Activated CD4-positive, alpha-beta T cell treated with anti-CD3 and anti-CD28 coated beads for 48 hours (primary cell): ENCODE results near the gene RNF41.

Experiments used
- DNase-seq: peaks from one replicate; pipeline ENCODE4 v3.0.0-alpha.2; 2020

Gene RNF41

DNA sequence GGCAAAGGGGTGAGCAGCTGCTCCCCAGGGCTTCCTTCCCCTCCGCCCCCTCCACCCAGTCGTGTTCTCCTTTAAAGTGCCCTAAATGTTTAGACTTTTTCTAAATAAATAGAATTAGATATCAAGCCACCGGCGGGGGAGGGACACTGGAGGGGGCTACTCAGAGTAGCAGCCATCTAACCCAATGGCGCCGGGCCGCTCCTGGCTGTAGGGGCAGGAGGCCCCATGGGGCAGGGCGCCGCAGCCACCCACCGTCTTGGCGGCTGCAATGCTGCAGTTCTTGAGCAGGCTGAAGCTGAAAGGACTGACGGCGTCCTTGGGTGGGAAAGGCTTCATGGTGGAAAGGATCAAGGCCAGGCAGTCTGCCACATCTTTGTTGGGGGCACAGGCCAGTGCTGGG is 21.3 kb upstream of the RNF41 start:
- no peak for DNase-seq

DNA sequence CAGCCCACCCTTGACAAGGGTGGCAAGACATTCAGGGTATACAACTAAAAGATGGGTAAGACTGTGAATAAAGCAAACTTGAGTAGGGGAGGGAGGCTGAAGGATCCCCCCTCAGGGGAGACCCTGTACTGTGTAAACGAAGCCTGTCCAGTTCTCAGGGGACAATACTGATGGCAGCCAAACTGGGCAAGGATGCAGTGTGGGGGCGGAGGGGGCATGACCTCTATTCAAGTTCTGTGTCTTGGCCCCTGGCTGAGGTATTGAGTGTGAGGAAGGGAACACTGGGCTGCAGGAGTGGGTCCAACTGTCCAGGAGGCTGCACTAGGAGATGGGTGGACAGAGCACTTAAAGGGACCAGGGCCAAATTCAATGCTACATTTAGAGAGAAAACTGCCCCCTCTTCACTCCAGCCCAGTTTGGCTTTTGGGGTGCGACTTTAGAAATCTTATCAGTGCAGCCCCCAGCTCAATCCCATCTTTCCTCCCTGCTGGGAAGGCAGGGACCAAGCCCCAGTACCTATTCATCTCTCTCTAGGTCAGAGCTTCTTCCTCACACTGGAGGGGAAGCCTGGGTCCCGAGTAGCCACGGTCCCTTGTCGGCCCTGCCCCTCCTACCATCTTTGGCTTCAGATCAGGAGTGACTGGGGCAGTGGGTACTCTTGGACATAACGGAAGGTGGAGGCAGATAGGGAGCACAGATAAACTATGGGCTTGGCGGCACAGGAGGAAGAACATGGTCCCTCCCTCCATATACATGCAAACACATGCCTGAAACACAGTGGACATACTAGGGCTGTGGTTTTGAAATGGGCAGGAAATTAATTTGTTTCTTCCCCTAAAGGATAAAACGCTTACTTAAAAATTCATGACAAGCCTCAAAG is 19.9 kb upstream of the RNF41 start:
- no peak for DNase-seq

DNA sequence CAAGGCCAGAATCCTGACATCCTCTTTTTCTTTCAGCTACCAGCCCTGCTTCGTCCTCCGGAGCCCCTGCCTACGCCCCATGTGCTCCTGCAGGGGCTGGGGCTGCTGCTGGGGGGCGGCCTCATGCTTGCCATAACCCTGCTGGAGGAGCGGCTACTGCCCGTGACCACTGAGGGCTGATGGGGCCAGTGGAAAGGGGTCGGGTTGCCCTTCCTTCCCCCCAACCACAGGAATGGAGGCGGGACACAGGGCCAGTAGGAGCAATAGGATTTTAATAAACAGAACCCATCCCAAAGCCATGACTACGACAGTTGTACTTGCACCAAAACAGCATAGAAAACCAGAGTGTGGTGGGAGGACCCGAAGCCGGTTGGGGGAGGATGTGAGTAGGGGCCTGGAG is 15.8 kb upstream of the RNF41 start:
- no peak for DNase-seq

DNA sequence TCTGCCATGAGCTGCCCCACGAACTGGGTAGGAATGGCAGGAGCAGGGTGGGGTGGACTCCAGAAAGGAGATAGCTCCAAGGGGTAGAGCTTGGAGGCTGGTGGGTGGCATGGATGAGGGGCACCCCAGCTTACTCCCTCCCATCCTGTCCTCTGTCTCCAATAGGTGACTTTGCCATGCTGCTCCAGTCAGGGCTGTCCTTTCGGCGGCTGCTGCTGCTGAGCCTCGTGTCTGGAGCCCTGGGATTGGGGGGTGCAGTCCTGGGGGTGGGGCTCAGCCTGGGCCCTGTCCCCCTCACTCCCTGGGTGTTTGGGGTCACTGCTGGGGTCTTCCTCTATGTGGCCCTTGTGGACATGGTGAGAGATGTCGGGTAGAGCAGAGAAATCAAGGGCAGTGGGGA is 15.3 kb upstream of the RNF41 start:
- DNase-seq, result no peak

DNA sequence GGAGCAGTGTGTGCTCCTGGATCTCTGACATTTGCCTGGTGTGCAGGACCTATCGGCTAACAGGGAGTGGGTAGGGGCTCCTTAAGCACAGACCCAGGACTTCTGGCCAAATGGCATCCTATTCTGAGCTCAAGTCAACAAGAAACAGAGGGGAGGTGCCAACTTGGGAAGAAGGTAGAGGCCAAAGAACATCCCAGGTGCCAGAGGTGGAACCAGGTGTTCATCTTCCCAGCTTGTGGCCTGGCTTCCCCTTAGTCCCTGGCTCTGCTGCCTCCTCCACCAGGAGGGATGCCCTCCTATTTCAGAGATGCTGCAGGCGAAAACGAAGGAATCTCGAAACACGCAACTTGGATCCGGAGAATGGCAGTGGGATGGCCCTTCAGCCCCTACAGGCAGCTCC is 14.4 kb upstream of the RNF41 start:
- no peak for DNase-seq

DNA sequence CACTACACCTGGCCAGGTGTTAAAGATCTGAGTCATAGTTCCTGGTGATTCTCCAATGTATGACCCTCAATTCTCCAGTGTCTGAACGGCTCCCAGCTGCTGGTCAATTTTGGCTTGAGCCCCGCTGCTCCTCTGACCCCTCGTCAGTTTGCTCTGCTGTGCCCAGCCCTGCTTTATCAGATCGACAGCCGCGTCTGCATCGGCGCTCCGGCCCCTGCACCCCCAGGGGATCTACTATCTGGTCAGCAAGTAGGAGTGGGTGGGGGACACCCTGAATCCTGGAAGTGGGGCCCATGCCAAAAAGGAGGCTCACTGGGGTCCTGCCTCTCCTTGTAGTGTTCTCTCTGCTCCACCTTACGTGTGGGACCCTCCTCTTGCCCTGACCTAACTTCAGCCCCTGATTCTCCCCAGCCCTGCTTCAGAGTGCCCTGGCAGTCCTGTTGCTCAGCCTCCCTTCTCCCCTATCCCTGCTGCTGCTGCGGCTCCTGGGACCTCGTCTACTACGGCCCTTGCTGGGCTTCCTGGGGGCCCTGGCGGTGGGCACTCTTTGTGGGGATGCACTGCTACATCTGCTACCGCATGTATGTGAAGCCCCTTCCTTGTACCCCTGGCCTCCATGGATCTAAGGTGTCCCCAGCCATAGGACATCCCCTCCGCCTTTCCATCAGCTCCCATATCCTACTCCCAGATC is 13.2 kb upstream of the RNF41 start:
- DNase-seq, result no peak

DNA sequence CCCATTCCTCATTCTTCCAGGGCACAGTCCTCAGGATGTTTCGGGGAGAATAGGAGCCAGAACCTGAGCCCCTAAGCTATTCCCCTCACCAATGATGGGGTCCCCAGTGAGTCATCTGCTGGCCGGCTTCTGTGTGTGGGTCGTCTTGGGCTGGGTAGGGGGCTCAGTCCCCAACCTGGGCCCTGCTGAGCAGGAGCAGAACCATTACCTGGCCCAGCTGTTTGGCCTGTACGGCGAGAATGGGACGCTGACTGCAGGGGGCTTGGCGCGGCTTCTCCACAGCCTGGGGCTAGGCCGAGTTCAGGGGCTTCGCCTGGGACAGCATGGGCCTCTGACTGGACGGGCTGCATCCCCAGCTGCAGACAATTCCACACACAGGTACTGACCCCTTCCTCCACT is 9.5 kb upstream of the RNF41 start:
- no peak for DNase-seq

DNA sequence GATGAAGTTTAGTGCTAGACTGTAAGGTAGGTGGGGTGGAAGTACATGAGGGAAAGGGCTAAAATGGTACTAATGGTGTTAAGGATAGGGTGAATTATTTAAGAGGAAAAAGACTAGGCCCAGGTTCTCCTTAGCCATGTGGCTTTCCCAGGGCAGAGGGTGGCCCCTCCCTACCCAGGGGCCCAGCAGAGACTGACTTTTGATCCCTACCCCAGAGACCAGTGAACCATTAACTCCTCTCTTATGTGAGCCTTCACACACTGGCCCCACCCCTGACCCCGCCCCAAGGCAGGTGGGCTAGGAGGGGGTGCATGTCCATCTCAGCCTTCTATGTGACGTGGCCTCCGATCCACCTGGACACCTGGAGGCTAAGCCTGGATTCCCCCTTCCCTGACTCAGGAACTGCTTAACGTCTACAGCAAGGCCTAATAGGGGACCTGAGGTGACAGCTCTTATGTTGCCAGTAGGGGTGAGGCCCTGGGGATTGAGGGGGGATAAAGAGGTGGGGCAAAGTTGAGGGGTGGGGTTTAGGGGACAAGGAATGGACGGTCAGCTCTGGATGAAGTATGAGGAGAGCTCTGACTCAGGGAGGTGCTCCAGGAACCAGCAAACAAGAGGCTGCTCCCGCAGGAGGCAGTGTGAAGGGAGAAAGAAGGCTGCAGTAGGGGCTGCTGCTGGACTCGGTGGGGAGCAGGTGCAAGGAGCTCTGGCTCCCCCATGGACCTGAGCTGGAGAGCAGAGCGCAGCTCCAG is 8.9 kb upstream of the RNF41 start:
- no peak for DNase-seq

DNA sequence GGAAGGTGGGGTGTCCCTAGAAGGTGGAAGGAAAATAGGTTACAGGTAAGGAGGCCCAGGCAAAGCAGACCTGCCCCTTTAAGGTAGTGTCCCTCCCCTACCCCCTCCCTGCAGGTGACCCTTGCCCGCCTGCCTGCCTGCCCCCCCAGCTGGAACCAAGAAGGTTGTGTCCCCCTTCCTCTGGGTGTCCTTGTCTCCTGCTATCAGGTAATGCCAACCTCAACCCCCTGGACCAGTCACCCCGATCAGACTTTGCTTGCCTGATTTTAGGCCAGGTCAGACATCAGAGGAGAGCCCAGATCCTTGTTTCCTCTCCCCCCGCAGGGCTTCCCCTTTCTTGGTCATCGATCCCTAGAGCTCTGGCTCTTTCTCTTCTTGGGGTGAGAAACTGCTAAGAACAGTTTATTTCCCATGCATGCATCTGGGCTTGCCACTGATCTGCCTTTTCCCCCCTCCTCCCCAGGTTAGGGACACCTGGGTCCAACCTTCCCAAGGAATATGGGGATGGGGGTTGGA is 8.3 kb upstream of the RNF41 start, which contains the start of gene SLC39A5:
TSS of gene SLC39A5 (plus strand) at position 136 of the 516 bp plus-strand sequence. CDS start 1,224 bp downstream, outside the sequence.
- DNase-seq, result no peak

DNA sequence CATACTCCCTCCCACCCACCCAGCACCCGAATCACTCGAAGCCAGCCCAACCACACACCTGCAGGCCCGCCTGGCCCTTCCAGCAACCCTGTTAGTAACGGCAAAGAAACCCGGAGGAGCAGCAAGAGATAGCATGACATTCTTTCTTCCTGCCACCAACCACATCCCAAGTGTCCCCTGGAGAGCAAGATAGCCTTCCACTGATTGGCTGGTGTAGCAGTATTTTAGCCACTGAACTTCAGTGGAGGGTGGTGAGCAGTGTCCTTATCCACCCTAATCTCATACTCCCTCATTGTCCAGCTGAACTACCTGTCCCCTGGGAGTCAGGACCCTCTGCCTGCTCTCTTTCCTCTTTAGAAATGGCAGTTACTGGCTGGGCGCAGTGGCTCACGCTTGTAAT is 7.4 kb upstream of the RNF41 start:
- DNase-seq, result no peak

DNA sequence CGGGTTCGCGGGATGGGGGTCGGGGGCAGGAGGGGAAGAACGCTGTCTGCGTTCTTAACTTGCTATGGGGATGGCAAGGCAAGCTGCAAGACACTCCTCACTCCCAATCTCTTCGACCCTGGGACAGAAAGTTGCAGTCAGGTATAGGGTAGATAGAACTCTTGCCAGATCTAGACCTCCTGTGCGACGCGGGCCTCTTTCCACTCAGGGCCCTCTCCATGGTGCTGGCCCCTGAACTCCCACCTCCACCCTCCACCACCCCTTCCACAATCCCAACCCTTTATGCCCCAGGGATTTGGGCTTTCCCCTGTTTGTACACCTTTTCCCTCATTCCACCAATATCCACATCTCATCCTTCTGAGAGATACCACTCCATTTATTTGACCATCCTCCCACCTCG is 3.2 kb upstream of the RNF41 start:
- DNase-seq, result no peak

DNA sequence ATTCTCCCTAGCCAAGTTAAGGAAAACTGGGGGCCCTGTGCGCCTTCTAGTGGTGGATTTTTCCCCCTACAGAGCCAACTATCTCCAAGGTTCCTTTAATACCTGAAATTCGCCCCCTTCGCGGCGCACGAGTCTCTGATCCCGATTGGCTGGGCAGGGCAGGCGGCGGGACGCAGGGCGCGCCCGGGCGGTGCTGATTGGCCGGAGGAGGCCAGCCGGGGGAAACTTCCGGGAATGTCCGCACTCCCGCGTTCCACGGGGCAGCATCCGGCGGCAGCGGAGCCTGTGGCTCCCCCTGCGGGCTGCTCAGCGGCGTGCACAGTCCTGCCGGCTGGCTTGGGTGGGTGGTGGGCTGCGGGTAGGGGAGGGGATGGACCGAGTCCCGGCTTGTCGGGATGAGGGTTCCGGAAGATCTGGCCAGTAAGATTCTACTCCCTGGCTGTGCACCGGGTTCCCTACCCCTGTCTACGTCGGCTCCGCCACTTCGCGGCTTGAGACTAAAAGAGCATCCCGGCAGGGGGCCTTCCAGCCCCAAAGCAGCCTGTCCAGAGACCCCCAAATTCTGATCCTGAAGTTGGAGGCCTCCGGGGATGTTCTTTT is 2.5 kb upstream of the RNF41 start, which contains the start of gene NABP2:
TSS of gene NABP2 (plus strand) at position 241 of the 600 bp plus-strand sequence. CDS start 515 bp downstream, outside the sequence.
- peak; percentile 97 for DNase-seq

DNA sequence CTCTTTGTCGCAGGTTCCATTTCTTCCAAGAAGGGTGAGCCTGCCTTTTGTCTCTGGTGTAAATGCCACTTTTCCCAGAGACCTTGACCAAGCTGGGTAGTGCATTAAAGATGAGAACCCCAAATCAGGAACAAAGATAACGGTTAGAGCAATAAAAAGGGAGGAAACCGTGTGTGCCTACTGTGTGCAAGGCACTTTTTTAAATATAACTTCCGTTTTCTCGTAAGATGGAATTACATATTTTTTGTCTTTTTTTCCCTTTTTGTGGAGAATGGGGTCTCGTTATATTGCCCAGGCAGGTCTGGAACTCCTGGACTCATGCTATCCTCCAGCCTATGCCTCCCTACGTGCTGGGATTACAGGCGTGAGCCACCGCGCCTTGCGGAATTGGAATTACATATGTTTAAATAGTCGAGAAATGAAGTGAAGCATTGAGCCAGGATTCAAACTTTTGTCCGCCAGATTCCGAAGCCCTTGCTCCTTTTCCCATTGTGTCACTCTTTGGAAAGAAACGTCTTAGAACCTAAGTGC is 1.9 kb upstream of the RNF41 start:
- no peak for DNase-seq

DNA sequence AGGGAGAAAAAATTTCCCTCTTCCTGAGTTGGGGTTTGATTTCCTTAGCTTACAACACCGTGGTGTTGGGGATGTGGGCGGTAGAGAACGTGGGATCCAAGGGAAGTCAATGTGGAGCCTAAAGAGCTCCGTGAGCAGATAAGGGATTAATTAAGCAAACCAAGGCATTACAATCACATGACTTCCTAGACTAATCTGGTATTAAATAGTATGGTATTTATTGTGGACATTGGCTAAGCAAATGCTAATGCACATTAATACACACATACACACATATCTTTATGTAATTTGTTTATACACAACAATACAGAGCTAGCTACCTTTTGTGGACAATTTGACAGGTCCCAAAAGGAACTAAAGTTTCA is 791 bp upstream of the RNF41 start:
- no peak for DNase-seq

DNA sequence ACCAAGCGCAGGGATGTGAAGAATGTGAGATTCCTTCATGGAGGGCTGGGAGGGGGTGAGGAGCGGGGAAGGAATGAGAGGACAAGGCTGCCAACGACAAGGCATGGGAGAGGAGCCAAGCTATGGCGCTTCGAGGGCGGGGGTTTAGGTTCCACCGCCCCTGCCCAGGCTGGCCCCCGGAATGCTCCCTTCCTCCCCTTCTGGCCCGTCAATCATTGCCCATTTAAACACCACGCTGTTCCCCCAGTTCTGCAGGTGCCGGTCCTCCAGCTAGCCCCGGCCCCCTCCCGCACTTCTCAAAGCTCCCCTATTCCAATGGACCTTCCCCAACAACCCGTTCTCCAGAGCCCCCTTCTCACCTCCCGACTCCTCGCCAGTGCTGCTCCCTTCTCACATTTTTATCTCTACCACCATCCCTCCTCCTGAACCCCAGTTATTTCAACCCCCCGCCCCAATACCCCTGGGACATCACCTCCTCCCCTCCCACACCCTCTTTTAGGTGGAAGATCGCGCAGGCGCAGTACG is 428 bp downstream of the RNF41 start:
- DNase-seq, result no peak

DNA sequence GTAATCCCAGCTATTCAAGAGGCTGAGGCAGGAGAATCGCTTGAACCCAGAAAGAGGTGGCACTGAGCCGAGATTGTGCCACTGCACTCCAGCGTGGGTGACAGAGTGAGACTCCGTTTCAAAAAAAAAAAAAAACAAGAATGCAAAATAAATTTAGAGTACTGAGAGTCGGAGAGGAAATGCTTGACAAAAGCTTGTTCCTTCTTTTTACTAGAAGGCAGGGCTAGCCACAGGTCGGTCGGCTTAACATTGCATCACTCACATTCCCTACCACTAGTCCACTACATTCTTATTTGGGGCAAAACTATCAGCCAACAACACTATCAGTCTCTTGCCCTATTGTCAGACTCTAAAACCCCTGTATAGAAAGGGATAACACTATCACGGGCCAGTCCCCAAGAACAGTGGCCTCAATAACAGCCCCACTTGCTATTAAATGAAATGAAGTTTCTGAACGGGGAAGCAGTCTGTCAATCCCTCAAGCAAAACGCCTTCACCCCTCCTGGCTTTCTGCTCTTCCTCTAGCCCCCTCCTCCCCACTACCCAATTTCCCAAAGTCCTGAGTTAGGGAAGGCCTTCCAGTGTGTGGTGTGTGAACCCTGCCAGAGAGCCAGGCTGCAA is 1.0 kb downstream of the RNF41 start:
- no peak for DNase-seq

DNA sequence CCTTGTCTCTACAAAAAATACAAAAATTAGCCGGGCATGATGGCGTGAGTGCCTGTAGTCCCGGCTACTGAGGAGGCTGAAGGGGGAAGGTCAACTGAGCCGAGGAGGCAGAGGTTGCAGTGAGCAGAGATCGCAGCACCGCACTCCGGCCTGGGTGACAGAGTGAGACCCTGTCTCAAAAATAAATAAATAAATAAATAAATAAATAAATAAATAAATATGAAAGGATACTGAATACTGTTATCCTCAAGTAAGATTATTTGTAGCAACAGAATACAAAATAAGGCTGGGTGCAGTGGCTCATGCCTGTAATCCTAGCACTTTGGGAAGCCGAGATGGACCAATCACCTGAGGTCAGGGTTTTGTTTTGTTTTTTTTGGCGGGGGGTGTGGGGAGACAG is 1.9 kb downstream of the RNF41 start:
- no peak for DNase-seq

DNA sequence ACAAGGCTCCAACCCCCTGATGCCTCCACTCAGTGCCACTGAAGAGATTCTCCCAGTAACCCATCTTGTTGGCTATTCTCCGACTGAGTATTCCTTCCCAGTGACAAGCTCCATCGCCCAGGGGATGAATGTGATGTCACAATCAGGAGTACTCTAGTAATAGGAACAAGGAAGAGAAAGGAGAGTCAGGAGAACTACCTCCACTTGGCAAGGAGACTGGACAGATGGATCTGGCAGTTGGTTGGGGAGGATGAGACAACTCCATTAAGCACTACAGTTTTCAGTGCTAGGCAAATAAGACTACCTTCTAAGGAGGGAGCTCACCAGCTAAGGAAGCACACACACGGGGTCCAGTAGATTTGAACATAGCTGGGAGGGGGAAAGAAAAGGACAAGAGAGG is 5.3 kb downstream of the RNF41 start:
- no peak for DNase-seq

DNA sequence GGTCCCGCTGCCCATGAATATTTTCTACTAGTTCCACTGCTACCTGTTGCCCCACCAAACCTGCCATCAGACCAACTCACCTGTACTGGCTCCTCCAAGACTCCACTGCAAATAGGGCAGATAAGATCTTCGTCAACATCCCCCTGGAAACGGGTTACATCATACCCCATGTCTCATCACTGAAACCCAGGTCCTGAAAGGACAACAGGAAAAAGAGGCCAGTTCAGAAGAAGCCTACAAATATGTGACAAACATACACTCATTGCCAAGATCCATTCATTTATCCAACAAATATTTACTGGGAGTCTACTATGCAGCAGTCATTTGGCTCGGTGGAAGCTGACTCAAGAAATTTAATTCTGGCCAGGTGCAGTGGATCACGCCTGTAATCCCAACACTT is 7.8 kb downstream of the RNF41 start:
- no peak for DNase-seq

DNA sequence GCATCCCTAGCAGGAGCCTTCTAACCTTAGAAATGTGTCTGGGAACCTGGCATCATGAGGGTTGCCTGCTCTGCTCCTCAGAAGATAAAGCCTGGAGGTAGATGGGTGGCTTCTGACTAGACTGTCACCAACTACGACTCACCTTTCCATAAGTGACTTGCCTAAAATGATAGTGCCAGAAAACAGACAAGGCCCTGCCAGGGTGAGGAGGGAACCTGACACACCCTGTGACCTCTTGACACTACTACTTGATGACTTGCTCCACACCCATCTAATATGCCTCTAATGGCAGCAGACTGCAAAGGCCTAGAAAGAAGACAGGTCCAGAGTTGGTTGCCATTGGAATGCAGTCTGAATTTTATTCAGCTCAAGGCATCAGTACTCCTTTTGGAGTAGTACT is 9.4 kb downstream of the RNF41 start:
- DNase-seq, result peak; percentile 52

DNA sequence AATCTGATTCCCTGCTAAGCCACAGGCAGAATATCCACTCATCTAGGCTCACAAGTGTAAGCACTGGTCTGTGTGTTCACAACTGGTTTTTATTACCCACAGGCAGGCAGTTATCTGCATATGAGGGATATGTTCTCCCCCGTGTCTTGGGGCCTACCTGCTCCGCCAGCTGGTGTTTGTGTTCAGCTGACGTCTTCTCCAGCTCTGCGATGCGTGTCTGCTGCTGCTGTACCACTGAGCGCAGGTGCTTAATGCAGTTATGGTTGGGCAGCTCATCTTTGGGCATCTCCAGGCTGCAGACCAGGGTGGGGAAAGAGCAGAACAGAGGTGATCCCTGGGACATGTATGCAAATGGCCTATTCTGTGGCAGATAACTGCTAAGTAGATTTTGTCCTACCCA is 13.7 kb downstream of the RNF41 start:
- no peak for DNase-seq
